Activated T-cell treated with anti-CD3 and anti-CD28 coated beads for 1 hour (primary cell): ENCODE results near the gene AP4E1.
"Not testable (repeated sequence)": the region's sequence is repeated elsewhere in the genome, so short reads cannot be mapped to it uniquely, and the experiment has no call there.

ENCODE experiments used
- DNase-seq: peaks from one replicate; pipeline ENCODE4 v3.0.0-alpha.2; 2020; ENCODE audit warnings: low read depth

The AP4E1 gene

DNA sequence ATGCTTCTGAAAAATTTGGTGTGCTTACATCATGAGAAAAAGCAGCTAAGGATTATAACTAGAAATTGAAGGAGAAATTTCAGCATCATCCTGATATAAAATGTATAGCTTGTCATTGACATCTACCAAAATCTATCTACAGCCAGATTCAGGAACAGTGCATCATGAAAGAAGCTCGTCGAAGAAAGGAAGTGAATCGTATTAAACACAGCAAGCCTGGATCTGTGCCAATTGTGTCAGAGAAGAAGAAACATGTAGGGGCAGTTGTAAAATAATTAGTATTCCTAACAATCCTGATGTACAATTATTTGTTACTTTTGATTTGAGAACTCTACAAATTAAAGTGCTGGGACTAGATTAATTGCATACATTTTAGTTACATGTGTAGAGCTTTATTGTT, 37.2 kb downstream of the AP4E1 start:
- no peak for DNase-seq

DNA sequence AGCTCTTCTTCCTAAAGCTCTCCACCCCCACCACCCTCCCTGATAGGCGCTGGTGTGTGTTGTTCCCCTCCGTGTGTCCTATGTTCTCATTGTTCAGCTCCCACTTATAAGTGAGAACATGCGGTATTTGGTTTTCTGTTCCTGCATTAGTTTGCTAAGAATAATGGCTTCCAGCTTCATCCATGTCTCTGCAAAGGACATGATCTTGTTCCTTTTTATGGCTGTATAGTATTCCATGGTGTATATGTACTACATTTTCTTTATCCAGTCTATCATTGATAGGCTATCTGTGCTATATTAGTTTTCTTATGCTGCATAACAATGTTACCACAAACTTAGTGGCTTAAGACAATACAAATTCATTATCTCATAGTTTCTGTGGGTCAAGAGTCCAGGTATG, 42.3 kb downstream of the AP4E1 start:
- not testable (repeated sequence) for DNase-seq

DNA sequence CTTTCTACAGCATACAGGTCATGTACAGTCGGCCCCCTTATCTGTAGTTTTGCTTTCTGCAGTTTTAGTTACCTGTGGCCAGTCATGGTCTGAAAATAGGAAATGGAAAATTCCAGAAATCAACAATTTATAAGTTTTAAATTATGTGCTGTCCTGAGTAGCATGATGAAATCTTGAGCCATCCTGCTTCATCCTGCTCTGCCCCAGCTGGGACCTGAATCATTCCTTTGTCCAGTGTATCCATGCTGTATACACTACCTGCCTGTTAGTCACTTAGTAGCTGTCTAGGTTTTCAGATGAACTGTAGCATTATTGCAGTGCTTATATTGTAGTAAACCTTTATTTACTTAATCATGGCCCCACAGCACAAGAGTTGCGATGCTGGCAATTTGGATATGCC, 44.8 kb downstream of the AP4E1 start:
- DNase-seq, result no peak

DNA sequence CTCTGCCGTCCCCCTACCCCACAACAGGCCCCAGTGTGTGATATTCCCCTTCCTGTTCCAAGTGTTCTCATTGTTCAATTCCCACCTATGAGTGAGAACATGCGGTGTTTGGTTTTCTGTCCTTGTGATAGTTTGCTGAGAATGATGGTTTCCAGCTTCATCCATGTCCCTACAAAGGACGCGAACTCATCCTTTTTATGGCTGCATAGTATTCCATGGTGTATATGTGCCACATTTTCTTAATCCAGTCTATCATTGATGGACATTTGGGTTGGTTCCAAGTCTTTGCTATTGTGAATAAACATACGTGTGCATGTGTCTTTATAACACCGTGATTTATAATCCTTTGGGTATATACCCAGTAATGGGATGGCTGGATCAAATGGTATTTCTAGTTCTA, 46.4 kb downstream of the AP4E1 start:
- not testable (repeated sequence) for DNase-seq

DNA sequence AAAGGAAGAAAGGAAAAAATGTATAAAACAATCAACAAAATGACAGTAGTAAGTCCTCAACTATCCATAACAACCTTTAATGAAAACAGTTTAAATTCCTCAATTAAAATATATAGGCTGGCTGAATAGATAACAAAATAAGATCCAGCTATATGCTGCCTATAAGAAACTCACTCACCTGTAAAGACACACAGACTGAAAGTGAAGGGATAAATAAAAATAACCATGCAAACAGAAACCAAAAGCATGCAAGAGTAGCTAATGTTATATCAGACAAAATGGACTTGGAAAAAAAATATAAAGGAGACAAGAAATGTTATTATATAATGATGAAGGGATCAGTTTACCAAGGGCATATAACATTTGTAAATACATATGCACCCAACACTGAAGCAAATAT, 51.2 kb downstream of the AP4E1 start:
- DNase-seq, result no peak

DNA sequence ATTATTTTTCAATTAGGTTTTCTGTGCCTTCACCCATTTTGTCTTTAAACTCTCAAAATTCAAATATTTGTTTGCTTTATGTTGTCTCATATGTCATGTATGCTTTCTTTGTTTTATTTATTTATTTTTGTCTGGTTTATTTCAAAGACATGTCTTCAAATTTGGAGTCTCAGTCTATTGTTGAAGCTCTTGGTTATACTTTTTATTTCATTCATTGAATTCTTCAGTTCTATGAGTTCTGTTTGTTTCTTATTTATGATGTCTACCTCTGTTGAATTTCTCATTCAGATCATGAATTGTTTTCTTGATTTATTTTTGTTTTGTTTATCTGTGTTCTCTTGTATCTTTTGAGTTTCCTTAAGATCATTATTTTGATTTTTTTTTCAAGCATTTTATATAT, 55.6 kb downstream of the AP4E1 start:
- no peak for DNase-seq

DNA sequence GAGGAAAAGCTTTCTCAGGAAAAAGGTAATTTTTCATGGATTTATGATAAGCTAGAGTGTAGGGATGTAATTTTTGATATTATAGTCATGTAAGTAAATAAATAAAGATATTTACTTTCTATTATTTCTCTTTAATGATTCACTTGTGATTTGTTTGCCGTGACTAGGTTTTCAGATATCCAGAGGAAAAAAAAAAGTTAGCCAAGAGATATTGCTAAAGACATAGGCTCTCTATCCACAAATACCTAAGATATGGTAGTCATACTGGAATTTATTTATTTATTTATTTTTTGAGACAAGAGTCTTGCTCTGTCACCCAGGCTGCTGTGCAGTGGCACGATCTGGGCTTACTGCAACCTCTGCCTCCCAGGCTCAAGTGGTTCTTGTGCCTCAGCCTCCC, 59.9 kb downstream of the AP4E1 start:
- DNase-seq, result no peak

DNA sequence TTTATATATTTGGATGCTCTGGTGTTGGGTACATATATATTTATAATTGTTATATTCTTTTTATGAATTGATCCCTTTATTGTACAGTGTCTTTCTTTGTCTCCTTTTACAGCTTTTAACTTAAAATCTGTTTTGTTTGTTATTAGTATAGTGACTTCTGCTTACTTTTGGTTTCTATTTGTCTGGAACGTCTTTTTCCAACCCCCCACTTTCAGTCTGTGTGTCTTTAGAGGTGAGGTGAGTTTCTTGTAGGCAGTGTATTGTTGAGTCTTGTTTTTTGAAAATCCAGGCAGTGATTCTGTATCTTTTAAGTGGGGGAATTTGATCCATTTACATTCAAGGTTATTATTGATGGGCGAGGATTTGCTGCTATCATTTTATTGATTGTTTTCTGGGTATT, 62.0 kb downstream of the AP4E1 start:
- DNase-seq, result no peak

DNA sequence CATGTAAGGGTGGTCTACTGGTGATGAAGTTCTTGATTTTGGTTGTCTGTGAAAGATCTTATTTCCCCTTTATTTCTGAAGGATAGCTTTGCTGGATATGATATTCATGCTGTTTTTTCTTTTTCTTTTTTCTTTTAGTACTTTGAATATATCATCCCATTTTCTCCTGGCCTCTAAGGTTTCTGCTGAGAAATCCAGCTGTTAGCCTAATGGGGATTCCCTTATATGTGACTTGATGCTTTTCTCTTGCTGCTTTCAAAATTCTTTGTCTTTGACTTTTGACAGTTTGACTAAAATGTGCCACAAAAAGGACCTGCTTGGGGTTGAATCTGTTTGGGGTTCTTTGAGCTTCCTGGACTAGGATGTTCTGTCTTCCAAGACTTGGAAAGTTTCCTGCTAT, 62.6 kb downstream of the AP4E1 start:
- DNase-seq, result no peak

DNA sequence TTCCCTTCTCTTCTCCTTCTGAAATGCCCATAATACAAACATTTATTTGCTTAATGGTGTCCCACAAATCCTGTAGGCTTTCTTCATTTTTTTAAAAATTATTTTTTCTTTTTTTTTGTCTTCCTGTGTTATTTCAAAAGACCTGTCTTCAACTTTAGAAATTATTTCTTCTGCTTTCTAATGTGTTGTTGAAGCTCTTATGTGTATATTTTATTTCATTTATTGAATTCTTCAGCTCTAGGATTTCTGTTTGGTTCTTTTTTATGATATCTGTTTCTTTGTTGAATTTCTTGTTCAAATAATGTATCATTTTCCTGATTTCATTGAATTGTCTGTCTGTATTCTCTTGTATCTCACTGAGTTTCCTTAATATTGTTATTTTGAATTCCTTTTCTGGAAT, 63.1 kb downstream of the AP4E1 start:
- DNase-seq, result no peak

DNA sequence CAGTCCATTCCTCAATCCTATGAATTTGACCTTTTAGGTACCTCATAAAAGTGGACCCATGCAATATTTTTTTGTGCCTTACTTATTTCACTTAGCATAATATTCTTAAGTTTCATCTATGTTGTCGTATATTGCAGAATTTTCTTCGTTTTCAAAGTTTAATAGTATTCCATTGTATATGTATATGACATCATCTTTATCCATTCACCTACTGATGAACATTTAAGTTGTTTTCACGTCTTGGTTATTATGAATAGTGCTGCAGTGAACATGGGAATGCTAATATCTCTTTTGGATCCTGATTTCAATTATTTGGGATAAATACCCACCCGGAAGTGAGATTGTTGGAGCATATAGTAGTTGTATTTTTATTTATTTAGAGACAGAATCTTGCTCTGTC, 65.1 kb downstream of the AP4E1 start:
- DNase-seq, result no peak

DNA sequence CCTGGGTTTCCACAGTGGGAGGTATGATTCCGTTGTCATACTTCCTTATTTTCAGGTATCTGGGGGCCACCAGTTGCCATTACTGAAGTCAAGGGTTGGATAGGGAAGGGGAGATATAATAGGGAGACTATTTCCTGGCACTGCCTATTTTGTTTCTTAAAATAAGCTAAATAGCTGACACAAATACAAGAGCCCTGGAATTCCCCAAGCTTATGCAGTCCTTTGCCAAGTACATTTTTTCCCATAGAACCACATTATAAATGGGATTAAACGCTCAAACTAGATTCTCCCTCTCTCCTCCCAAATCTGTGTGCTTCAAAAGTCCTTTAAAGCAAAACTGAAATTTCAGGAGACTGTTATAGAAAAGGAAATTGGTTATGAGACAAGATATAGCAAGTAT, 68.7 kb downstream of the AP4E1 start:
- DNase-seq, result no peak

DNA sequence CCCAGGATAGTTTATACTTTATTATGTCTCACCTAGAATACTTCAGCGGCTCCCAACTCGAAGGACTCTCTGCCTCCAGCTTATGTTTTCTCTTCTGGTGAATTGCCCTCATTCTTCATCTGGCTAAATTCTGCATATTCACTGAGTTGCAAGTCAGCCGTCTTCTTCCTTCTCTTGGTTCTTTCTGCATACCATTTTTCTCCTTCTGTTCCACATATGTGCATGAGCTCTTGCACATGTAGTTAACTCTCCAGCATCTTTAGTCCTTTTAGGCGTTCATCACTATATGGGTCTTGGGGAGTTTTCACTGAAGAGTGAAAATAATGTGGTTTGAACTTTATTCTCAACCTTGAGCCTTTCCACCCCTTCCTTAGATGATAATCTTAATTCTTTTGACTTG, 70.1 kb downstream of the AP4E1 start:
- no peak for DNase-seq

DNA sequence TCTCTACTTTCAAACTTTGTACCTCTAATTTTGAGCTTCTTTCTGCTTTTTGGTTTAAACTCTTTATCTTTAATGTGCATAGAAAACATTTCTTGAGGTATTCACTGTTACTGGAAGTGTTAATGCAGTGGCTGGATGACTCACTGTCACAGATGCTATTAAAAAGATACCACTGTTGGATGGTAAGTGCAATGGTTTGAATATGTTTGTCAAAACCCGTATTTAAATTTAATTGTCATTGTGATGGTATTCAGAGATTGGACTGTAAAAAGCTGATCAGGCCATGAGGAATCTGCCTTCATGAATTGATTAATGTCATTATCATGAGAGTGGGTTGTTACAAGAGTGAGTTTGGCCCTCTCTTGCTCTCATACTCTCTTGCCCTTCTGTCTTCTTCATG, 70.6 kb downstream of the AP4E1 start:
- no peak for DNase-seq

DNA sequence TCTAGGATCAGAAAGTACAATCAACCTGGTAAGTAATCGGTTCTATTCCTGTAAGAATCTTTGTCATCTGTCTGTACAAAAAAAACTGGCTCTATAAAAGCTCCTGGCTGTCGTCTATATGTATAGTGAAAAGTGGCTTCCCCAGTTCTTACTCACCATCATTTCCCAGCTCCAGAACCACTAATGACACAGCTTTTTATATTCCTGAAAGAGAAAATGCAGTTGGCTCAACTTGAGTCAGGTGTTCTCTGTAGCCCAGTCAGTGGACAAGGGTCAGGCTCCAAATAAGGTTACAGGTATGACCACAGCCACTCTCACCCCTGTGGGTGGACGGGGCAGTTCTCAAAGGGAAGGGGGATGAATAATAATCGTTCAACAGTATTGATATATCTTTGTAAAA, 85.1 kb downstream of the AP4E1 start:
- DNase-seq, result no peak

DNA sequence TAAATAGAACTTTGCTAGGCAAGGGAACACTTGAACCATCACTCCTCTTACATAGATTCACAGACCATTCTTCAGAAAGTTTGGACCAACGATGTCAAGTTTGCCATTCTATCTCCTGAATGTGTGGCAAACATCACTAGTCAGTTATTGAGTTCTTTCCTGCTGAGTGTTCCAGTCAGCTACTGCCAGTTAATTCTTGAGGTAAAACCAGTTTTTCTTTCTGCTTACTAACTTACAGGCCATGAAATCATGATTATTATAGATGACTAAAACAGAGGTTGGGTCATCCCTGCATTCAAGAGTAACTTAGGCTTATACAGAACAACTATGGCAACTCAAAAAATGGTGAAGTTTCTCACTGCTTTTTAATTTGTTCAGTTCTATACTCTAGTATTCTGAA, 88.2 kb downstream of the AP4E1 start:
- no peak for DNase-seq

DNA sequence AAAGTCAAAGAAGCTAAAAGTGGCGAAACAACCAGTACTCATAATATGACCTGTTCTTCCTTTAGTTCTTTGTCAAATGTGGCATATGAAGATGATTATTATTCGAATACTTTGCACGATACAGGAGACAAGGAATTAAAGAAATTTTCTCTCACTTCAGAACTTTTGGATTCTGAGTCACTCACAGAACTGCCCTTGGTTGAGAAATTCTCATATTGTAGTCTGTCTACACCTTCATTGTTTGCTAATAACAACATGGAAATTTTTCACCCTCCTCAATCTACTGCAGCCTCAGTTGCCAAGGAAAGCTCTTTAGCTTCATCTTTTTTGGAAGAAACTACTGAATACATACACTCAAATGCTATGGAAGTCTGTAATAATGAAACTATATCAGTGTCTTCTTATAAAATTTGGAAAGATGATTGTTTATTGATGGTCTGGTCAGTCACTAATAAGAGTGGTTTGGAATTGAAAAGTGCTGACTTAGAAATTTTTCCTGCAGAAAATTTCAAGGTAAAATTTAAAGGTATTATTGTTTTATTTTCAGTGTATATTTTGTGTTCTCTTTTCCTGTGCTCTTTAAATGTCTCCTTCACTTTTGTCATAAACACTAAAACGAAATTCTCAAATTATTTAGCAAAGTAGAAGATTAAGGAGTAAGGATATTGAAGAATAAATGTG, 89.0 kb downstream of the AP4E1 start:
- no peak for DNase-seq

DNA sequence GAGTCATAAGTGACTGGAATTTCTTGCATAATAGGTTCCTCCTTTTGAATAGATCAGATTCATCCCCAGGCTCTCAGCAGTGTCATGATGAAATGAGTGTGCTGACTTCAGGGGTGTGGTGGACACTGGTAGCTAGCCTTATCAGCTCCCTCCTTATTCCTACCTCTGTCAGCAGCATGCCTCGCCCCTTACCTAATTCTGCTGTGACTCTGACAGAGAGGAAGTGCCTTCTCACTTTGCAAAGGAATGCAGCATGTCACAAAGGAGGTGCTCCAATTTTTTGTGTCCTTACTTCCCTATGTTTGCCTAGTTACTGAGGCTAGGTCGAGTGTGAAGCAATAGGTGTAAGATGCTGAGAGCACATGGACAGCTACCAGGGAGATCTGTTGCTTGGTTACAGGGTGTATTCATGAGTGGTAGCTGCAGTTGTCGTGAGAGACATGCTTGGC, 95.6 kb downstream of the AP4E1 start:
- no peak for DNase-seq

DNA sequence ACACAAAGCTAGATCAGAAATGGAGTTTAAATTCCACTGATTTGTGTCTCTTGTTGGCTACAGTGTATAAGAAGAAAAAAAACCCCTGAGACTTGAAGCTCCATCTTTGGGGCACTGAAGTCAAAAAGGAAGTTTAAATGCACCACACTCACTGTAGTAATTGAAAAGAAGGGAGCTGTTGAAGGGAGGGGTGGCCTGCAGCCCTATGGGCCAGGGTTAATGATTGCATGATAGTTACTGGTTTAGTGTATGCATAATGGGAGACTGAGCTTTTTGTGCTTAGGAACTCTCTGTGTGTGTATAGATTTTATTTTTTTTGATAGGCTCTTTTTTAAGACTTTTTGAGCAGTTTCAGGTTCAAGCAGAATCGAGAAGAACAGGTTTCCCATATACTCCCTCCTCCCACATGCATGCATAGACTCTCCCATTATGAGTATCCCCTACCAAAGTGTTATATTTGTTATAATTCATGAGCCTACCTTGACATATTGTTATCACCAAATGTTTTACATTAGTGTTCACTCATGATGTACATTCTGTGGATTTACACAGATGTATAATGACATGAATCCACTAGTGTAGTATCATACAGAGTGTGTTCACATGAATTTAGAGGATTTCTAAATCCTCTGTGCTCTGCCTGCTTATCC, 98.0 kb downstream of the AP4E1 start:
- DNase-seq, result no peak

DNA sequence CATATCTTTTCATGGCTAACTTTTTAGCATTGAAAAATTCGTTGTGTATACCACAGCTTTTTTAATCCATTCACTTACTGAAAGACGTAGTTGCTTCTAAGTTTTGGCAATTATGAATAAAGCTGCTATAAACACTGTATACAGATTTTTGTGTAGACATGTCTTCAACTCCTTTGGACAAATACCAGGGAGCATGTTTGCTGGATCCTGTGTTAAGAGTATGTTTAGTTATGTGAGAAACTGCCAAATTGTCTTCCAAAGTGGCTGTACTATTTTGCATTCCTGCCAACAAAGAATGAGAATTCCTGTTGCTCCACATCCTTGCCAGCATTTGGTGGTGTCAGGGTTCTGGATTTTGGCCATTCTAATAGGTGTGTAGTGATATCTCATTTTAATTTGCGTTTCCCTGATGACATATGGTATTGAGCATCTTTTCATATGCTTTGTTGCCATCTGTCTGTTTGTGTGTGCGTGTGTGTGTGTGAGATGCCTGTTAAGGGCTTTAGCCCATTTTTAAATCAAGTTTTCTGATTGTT, 98.7 kb downstream of the AP4E1 start:
- DNase-seq, result no peak

DNA sequence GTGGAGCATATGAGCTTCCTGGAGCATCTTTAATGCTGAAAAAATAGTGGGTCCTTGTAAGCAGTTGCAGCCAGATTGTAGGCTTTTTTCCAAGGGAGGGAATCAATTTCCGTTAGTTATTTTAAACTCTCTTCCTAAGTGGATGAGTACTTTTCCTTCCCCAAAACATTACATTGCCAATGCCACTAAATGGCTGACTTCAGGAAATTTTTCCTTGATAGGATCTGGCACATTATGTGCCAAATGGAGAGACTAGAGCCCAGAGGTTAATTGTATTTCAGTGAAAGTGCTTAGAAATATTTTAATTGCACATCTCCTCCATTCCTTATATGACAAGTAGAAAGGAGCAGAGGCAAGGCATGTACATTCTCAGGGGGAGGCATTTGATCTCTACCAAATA, 102.7 kb downstream of the AP4E1 start:
- DNase-seq, result no peak

DNA sequence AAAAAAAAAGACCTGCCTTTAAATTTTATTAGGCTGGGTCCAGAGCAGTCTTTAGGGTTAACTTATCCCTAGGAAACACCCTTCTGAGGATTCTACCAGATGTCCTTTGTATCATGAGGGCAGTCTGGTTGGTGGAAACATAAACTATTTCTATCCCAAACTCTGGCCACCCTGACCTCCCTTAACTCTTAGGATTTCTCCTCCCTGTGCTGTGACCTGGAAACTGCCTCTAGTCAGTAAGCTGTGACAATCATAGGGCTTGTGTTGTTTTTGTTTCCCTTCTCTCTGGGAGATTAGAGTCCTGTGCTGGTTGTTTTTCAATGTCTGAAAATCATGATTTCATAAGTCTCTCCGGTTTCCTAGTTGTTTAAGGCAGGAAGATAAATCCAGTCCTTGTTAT, 108.1 kb downstream of the AP4E1 start:
- no peak for DNase-seq

DNA sequence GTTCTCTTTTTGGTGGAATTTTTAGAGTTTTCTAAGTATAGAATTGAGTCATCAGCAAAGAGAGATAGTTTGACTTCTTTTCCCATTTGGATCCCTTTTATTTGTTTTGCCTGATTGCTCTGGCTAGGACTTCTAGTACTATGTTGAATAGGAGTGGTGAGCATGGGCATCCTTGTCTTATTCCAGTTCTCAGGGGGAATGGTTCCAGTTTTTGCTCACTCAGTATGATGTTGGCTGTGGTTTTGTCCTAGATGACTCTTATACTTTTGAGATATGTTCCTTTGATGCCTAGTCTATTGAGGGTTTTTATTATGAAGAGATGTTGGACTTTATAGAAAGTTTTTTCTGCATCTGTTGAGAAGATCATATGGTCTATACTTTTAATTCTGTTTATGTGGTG, 113.7 kb downstream of the AP4E1 start:
- no peak for DNase-seq

DNA sequence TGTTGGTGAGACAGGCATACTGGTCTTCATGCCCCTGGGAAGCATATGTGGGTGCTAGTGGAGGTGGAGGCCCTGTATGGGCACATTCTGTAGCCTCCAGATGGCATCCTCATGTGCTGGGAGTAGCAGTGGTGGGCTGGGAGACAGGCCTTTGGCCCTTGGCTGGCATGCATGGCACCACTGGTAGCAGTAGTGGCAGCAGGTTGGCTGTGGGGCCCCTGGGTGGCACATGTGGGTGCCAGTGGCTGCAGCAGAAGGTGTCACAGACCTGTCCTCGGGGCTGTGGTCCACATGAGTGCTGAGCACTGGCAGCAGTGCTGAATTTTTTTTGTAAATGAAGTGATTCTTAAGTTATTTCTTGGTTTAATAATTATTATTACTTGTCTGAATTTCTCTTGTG, 115.0 kb downstream of the AP4E1 start:
- no peak for DNase-seq
